ENCODE results near the gene PRDX5.

PRDX5 gene

GRCh38 chr11:64333556-64333955 lies 15.6 kb downstream of the PRDX5 start:
- TF ChIP-seq, protein P1, sequence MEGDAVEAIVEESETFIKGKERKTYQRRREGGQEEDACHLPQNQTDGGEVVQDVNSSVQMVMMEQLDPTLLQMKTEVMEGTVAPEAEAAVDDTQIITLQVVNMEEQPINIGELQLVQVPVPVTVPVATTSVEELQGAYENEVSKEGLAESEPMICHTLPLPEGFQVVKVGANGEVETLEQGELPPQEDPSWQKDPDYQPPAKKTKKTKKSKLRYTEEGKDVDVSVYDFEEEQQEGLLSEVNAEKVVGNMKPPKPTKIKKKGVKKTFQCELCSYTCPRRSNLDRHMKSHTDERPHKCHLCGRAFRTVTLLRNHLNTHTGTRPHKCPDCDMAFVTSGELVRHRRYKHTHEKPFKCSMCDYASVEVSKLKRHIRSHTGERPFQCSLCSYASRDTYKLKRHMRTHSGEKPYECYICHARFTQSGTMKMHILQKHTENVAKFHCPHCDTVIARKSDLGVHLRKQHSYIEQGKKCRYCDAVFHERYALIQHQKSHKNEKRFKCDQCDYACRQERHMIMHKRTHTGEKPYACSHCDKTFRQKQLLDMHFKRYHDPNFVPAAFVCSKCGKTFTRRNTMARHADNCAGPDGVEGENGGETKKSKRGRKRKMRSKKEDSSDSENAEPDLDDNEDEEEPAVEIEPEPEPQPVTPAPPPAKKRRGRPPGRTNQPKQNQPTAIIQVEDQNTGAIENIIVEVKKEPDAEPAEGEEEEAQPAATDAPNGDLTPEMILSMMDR (conservative IDR thresholded peaks at IDR 0.05; ENCODE audit: low read length): no peak
- H3K4me3 ChIP-seq (ENCODE audit: low read length): no peak overlapping the region
- no peak for DNase-seq (ENCODE audit: low read depth)

DNA sequence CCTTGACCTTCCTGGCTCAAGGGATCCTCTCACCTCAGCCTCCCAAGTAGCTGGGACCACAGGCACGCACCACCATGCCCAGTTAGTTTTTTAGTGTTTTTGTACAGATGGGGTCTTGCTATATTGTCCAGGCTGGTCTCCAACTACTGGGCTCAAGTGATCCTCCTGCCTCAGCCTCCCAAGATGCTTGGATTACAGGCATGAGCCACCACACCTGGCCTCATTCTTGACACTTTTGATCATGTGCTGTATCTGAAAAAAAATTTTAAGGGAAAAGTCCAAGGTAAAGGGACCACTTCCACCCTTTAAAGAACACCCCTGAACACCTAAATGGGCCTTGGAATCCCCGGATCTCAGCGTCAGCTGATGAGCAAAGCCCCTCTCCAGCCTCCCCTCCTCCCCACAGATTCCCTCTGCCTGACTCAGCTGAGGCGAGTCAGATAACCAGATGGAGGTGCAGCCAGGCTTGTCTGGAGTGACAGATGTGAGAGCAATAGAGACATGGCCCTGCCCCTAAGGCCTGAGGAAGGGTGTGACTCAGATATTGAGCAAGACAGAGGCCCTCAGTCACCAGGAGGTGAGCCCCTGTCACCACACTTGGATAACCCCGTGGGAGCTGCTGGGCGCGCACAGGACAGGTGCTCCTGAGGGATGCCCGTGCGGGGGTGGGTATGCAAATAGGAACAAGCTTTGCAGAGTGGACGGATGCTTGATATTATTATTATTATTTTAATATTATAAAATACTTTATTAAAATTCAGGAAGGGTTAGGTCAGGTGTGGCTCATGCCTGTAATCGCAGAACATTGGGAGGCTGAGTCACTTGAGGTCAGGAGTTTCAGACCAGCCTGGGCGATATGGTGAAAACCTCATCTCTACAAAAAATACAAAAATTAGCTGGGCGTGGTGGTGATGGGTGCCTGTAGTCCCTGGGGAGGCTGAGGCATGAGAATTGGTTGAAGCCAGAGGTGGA lies 17.1 kb downstream of the PRDX5 start:
- no peak overlapping the region for H3K4me3 ChIP-seq (ENCODE audit: low read length)
- DNase-seq (ENCODE audit: low read depth): peak; percentile 94
- TF ChIP-seq, protein P1 (conservative IDR thresholded peaks at IDR 0.05; ENCODE audit: low read length): no peak

DNA sequence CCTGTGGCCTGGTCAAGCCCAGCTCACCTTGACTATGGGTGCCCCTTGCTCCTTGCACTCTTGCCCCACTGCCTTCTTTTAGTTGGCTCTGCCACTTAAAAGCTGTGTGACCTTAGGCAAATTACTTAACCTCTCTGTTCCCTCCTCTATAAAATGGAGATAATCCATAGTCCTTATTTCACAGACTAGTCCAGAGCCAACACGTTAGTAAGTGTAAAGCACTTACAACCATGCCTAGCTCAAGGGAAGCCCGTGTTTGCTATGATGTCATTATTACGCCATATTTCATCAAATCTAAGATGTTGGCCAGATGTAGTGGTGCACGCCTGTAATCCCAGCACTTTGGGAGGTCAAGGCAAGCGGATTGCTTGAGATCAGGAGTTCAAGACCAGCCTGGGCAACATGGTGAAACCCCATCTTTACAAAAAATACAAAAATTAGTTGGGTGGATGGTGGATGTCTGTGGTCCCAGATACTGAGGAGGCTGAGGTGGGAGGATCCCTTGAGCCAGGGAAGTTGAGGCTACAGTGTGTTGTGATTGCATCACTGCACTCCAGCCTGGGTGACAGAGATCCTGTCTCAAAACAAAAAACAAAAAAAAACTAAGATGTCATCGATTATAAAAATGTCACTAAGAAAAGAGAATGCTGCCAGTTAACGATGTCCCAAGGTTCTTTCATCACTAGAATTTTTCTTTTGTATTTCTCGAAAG lies 19.8 kb downstream of the PRDX5 start:
- DNase-seq (ENCODE audit: low read depth): peak; percentile 39
- no peak overlapping the region for H3K4me3 ChIP-seq (ENCODE audit: low read length)
- TF ChIP-seq, protein P1 (conservative IDR thresholded peaks at IDR 0.05; ENCODE audit: low read length): no peak

GRCh38 chr11:64338716-64339115 lies 20.8 kb downstream of the PRDX5 start:
- no peak overlapping the region for H3K4me3 ChIP-seq (ENCODE audit: low read length)
- TF ChIP-seq, protein P1 (conservative IDR thresholded peaks at IDR 0.05; ENCODE audit: low read length): no peak
- no peak for DNase-seq (ENCODE audit: low read depth)

GRCh38 chr11:64339286-64339685 lies 21.4 kb downstream of the PRDX5 start:
- H3K4me3 ChIP-seq (ENCODE audit: low read length): no peak overlapping the region
- DNase-seq (ENCODE audit: low read depth): no peak
- TF ChIP-seq, protein P1 (conservative IDR thresholded peaks at IDR 0.05; ENCODE audit: low read length): no peak

GRCh38 chr11:64339754-64340408 lies 22.0 kb downstream of the PRDX5 start, which contains the start of gene CCDC88B:
Gene CCDC88B (plus strand): TSS chr11:64340204. CDS start chr11:64340267, 63 bp downstream.
- DNase-seq (ENCODE audit: low read depth): no peak
- TF ChIP-seq, protein P1 (conservative IDR thresholded peaks at IDR 0.05; ENCODE audit: low read length): no peak
- no peak within 1 kb of the TSS for H3K4me3 ChIP-seq (ENCODE audit: low read length)
